Sigmoid colon (tissue), 4 donors: ENCODE data around the gene SELENOO.

ENCODE experiments used
- CTCF ChIP-seq, 4 experiments: fragments of 450-650 bp in 3 of 4; fragments of 200-600 bp in 1 of 4; IDR thresholded peaks; one replicate each; pipeline ENCODE4 v1.5.1; 2016 to 2019; ENCODE audit warnings: antibody characterized with exemption in 4 of 4, mild to moderate bottlenecking in 3 of 4, moderate library complexity in 2 of 4
- POLR2A ChIP-seq, 2 donors: fragments of 450-650 bp; IDR thresholded peaks; one replicate each; pipeline ENCODE4 v1.6.1; 2016; ENCODE audit warnings: antibody characterized with exemption in 2 of 2, mild to moderate bottlenecking in 2 of 2, moderate library complexity in 2 of 2
- POLR2AphosphoS5 ChIP-seq, 4 donors: sonication (generic); formaldehyde crosslinking; IDR thresholded peaks; one replicate each; pipeline ENCODE4 v1.6.1; 2017; ENCODE audit warnings: antibody characterized with exemption in 4 of 4

GRCh38 chr22:50238755-50239154 is 37.9 kb downstream of the SELENOO start:
- TF ChIP-seq POLR2AphosphoS5 (IDR thresholded peaks at IDR 0.05) (no peak), POLR2A (IDR thresholded peaks at IDR 0.05) (no peak), CTCF (IDR thresholded peaks at IDR 0.05) (no peak)
